HUES6 (cell line): ENCODE results near the gene KISS1.

Experiments
- H3K27ac ChIP-seq: 2 replicates; pipeline ENCODE4 v1.7.0; 2013; ENCODE audit warnings: low read depth, mild to moderate bottlenecking, low read length, inconsistent platforms
- H3K27me3 ChIP-seq: 2 replicates; pipeline ENCODE4 v1.6.1; 2013; ENCODE audit warnings: low read length; ENCODE audit not compliant: control insufficient read depth, insufficient read depth
- H3K36me3 ChIP-seq: 2 replicates; pipeline ENCODE4 v1.6.1; 2013; ENCODE audit warnings: low read length; ENCODE audit not compliant: control insufficient read depth, insufficient read depth
- H3K4me1 ChIP-seq: 2 replicates; pipeline ENCODE4 v1.6.1; 2013; ENCODE audit warnings: low read length; ENCODE audit not compliant: control insufficient read depth, insufficient read depth
- H3K4me3 ChIP-seq: 2 replicates; pipeline ENCODE4 v1.5.1; 2013; ENCODE audit warnings: low read depth, low read length
- H3K9ac ChIP-seq: one replicate; pipeline ENCODE4 v1.6.1; 2013; ENCODE audit warnings: mild to moderate bottlenecking, low read length
- H3K9me3 ChIP-seq: 2 replicates; pipeline ENCODE4 v1.6.1; 2013; ENCODE audit warnings: low read depth, low read length; ENCODE audit not compliant: control insufficient read depth, insufficient read depth

Gene KISS1

DNA sequence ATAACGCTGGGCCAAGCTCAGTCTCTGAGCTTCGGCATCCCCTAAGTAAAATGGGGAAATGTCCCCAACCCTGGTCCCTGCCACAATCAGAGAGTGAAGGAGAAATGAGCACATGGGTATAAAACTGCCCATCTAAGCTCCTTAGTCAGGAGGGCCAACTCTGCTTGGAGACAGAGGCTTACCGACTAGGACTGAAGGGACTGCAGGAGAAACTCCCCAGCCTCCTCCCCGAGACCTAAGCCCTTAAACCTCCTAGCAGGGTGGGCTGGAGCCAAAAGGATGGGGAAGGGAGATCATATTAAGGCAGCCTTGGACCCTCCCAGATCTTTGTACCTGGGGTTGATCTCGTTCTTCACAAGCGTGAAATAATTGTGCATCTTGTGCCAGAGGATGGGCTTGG lies 50.0 kb downstream of the KISS1 start:
- H3K36me3 ChIP-seq = peaks cover 2% of the 10 kb centered on the region; the same call in 1 of the 2 replicates
- no peak overlapping the region for H3K27ac ChIP-seq
- no peak overlapping the region for H3K9ac ChIP-seq
- peaks cover 2% of the 10 kb centered on the region for H3K27me3 ChIP-seq
- H3K9me3 ChIP-seq = no peaks in the 10 kb centered on the region
- H3K4me1 ChIP-seq = peaks cover 31% of the 10 kb centered on the region
- no peak overlapping the region for H3K4me3 ChIP-seq

DNA sequence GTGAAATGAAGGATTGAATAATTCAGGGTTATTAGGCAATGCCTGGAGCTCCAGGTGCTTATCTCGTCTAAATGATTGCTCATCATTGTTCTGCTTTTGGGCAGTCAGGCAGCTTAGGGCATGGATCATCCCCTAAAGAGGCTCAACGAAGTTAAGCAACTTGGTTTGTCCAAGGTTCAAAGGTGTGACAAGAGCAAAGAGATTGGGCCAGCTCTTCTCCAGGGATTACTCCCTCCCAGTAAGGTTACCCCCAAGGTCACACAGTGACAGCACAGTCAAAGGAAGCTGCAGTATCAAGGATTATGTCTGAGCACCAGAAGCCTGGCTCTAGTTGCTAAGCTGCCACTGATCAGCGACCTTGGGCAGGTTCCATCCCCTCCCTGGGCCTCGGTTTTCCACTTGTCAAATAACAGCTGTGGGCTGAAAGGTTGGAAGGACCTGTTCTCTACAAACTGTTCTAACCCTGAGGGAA lies 51.2 kb downstream of the KISS1 start:
- H3K27me3 ChIP-seq = no peaks in the 10 kb centered on the region
- H3K9ac ChIP-seq = no peak overlapping the region
- no peak overlapping the region for H3K4me3 ChIP-seq
- peaks cover 26% of the 10 kb centered on the region for H3K4me1 ChIP-seq
- H3K36me3 ChIP-seq = peaks cover 2% of the 10 kb centered on the region; the same call in 1 of the 2 replicates
- no peaks in the 10 kb centered on the region for H3K9me3 ChIP-seq
- H3K27ac ChIP-seq = no peak overlapping the region

DNA sequence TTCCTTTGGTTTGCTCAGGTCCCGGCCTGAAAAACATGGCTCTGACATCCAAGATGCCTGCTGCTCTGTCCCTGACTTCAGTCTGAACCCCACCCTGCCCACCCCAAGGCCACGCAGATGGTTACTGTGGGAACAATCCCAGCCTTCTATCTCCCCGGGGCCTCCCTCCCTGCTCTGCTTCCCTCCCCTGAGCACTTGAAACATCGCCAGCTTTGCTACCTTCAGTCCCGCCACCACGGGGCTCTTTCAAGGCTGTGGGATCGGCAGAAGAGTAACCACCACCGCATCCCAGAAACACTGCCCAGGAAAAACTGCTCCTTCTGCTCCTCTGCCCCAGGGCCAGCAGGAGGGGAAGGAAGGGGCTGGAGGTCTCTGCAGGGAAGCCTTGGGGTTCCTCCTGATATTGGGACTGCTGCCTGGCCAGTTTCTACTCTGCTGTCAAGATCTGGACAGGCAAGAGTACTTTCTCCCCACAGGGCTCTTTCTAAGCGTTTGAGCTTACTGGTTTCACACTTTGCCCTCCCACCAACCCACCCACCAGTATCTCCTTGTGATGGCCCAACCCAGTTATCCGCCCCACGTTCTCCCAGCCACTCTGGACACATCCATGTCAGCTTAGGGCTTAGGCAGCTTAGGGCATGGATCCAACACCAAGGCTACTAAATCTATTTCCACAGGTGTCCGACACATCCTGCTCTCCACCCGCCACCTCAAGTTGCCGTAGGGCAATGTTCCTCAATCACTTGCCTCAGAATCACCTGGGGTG lies 52.8 kb downstream of the KISS1 start:
- Histone ChIP-seq H3K4me3 (no peak overlapping the region), H3K4me1 (peaks cover 20% of the 10 kb centered on the region), H3K27ac (no peak overlapping the region), H3K9me3 (no peaks in the 10 kb centered on the region), H3K9ac (no peak overlapping the region), H3K27me3 (no peaks in the 10 kb centered on the region), H3K36me3 (peaks cover 14% of the 10 kb centered on the region)

DNA sequence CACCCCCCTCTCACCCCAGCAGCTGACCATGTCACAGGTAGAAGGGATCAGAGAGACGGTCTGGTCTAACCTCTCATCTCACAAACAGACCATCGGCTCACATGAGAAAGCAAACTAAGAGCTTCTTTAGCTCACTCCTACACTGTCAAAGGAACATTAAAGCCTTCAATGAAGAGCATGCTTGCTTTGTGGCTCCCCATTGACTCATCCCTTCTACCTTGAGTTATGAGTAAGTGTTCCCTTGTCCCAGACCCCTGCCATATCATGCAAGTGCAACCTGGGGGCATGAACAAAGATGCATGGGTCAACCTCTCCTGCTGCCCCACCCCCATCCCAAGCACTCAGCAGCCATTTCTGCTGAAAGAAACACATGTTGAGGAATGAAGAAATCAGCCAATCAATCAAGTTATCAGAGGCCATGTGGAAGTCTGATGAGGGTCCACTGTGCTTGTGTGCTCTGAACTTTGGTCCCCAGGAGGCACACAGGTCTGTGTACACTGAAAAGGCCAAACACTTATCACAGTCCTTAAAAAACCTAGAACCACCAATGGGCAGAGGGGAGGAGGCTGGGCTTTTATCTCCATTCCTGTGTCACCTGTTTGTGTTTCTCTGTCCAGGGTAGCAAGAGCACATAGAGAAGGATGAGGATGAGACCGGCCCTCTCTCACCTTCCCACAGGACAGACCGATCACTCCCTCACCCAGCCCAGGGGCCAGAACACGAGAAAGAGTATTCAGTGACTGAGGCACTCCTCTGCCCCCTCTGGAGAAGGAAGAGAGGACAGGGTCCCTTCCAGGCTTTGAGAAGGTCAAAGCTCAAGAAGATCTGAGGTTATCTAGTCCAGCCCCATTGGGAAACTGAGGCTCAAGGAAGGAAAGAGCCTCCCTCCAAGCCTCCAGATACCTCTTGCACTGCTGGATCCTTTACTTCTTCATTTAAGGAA lies 54.0 kb downstream of the KISS1 start:
- H3K36me3 ChIP-seq = peaks cover 14% of the 10 kb centered on the region
- peaks cover 8% of the 10 kb centered on the region for H3K4me1 ChIP-seq
- no peak overlapping the region for H3K4me3 ChIP-seq
- no peak overlapping the region for H3K27ac ChIP-seq
- no peaks in the 10 kb centered on the region for H3K9me3 ChIP-seq
- H3K27me3 ChIP-seq = no peaks in the 10 kb centered on the region
- H3K9ac ChIP-seq = no peak overlapping the region

DNA sequence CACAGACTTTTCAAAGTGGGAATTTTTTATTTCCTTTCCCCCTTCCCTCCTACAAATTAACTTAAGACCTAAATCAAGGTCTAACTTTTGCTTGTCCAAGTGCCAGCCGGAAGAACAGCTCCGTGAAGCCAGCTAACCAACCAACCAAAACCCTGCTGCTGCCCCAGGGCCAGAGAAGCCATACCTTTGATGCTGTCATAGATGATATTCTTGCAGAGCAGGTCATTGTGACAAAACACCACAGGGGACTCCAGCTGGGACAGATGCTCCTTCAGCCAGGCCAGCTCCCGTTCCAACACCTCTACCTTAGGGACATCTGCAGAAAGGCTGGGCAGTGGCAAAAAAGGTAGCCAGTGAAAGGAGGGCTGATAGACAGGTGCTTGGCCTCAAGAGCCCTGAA lies 55.2 kb downstream of the KISS1 start:
- H3K27me3 ChIP-seq = no peaks in the 10 kb centered on the region
- H3K4me3 ChIP-seq = no peak overlapping the region
- H3K9ac ChIP-seq = no peak overlapping the region
- H3K36me3 ChIP-seq = peaks cover 14% of the 10 kb centered on the region
- no peak overlapping the region for H3K27ac ChIP-seq
- no peaks in the 10 kb centered on the region for H3K9me3 ChIP-seq
- H3K4me1 ChIP-seq = no peaks in the 10 kb centered on the region
